HG03457 (cell line): Measurements from ENCODE around the gene DLX3.

ENCODE experiments used
- ATAC-seq: cut with Tn5 transposase; IDR thresholded peaks from one replicate; pipeline ENCODE4 v1.9.1; 2021; ENCODE audit warnings: moderate number of reproducible peaks; ENCODE audit not compliant: unreplicated experiment

Gene DLX3

DNA sequence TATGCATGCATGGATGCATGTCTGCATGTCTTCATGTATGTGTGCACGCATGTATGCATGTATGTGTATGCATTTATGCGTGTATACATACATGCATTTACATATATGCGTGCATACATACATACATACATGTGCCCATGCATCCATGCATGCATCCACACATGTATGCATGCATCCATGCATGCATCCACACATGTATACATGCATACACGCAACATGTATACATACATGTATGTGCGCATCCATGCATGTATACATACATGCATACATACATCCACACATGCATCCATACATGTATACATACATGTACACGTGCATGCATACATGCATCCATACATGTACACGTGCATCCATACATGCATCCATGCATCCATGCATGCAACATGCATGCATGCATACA is 29.8 kb upstream of the DLX3 start:
- ATAC-seq = no peak

- ATAC-seq = no peak
Measured at GRCh38 chr17:50023520-50023919, 28.5 kb upstream of the DLX3 start.

GRCh38 chr17:50022463-50023130 is 27.6 kb upstream of the DLX3 start:
- no peak for ATAC-seq

DNA sequence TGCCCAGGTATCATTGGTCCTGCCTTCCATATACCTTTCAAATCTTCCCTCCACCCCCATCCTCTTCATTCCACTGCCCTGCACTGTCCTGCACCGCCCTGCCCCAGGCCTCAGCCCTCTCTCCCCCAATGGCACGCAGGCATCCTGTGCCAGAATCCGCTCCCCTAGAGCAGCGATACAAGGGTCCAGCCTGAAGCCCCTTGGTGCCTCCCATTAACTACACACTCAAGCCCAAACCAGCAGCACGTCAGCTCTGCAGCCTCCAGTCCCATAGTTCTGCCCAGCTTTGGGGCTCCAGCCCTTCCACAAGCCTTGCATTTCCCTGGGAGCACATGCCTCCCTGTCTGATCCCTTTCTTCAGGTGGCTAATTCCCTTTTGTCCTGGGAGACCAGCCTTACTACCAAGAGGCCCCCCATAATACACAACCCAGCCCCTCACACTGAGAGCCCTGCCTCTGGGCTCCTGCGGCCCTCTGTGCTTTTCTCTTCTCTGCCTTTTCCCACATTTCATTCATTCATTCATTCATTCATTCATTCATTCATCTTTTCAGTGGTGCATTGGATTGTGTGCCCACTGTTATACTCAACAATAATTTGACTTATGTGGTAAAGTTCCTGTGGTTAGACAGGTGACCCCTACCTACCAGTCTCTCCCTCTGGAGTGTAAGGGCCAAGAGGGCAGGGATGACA is 26.8 kb upstream of the DLX3 start:
- ATAC-seq = no peak

GRCh38 chr17:50020841-50021599 is 26.0 kb upstream of the DLX3 start:
- no peak for ATAC-seq

- no peak for ATAC-seq
Measured at GRCh38 chr17:50018909-50019308, 23.9 kb upstream of the DLX3 start.

DNA sequence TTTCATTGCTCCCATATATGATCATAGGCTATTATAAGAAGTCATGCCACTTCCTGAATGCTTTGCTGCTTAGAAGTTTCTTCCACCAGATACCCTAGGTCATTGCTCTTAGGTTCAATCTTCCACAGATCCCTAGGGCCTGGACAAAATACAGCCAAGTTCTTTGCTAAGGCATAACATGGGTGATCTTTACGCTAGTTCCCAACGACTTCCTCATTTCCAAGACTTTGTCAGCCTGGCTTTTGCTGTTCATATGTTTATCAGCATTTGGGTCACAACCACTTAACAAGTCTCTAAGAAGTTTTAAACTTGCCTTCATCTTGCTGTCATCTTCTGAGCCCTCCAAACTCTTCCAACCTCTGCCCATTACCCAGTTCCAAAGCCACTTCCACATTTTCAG is 20.1 kb upstream of the DLX3 start:
- no peak for ATAC-seq

DNA sequence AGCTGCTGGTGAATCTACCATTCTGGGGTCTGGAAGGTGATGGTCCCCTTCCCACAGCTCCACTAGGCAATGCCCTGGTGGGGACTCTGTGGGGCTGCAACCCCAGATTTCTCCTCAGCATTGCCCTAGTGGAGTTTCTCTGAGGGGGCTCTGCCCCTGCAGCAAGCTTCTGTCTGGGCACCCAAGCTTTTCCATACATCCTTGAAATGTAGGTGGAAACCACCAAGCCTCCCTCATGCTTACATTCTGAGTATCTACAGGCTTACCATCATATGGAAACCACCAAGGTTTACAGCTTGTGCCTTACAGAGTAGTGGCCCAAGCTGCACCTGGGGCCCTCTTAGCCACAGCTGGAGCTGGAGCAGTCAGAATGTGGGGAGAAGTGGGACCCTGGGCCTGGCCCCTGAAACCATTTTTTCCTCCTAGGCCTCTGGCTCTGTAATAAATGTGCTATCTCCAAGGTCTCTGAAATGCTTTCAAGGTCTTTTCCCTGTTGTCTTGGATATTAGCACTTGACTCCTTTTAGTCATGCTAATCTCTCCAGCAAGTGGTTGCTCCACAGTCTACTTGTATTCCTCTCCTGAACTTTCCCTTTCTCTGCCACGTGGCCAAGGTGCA is 19.6 kb upstream of the DLX3 start:
- no peak for ATAC-seq

- ATAC-seq = no peak
Measured at GRCh38 chr17:50013079-50013478, 18.1 kb upstream of the DLX3 start.

- ATAC-seq = no peak
Measured at GRCh38 chr17:50009282-50009681, 14.3 kb upstream of the DLX3 start.

DNA sequence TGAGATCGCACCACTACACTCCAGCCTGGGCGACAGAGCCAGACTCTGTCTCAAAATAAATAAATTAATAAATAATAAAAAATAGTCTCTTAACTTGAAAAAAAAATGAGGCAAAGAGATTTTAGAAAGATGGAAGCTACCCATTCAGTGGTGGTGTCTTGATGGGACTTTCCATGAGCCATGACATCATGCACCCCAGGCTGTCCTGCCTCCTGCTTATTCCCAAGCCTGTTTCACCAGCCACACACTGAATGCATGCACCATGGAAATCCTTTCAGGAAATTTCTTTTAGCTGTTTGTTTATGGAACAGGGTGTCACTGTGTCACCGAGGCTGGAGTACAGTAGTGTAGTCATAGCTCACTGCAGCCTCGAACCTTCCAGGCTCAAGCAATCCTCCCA is 8.9 kb upstream of the DLX3 start:
- no peak for ATAC-seq

DNA sequence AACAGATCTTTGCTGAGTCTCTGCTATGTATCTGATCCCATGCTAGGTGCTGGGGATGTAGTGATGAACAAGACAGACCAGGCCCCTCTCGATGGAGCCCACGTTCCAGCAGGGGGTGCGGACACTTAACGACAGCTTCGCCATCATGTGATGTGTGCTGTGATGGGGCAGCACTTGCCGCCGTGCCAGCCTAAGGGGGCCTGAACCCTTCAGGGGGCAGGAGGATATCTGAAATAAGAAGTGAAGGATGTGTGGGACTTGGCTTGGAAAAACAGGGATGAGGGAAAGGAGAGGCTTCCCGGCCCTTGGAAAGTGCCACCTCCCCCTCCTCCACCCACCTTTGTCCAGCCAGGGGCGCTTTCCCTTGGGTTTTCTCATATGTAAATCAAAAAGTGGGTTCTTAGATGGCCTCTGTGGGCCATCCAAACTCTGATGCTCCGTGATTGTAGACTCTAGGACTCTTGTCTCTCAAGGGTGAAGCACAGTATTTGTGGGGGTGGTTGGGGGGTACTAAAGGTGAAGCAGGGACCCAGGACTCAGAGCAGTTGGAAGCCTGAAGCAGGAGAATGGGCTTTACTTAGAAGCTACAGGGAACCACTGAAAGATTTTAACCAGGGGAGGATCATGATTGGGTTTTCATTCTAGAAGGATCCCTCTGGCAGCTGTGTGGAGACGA is 4.0 kb upstream of the DLX3 start:
- no peak for ATAC-seq

DNA sequence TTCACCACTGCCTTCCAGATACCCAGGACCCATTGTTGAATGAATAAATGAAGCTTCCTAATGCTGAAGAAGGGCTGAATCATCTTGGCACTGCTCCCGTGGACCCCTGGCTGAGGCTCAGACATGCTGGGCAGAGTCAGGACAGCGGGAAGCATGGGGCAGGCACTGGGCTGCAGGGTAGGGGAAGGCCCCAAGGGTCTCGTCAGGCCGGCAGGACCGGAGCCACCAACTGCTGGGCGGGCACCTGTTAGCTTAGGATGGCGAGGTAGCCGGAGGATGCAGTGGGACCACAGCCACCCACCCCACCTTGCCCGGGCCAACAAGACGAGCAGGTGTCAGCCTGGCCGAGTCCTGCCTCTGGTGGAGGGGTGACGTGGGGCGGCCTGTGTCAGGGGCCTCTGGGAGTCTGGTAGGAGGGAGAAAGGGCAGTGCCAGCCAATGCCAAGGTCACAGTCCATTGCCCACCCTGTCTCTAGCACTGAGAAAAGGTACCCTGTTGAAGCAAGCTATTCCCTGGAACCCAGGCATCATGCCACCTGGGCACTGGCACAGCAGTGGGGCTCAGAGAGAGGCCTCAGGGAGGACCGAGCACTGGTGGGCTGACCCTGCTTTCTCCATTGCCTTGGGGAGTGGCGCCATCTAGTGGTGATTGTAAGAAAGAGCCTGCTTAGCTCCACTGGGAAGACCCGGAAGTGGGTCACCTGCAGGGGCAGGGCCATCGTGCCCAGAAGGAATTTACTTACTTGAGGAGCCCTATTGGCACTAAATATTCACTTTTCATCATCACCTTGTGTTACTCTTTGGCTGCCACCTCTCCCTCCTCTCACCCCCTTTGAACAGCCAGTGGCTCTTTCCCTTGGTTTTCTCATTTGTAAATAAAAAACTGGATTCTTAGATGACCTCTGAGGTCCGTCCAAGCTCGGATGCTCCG is 3.0 kb upstream of the DLX3 start:
- no peak for ATAC-seq

DNA sequence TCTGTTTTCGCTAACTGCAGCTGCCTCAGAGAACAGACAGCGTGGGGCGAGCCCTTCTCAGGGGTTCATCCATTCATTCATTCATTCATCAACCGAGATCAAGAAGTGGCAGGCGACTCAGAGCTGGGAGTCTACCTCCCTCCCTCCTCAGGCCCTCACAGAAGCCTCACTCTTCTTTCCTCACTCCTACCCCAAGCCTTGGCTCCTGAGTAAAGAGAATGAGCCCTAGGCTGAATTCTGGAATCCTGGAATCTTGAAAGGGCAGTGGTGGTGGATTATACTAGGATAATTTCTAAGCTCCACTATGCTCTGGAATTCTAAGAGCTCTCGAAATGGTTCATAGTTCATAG is 2.3 kb upstream of the DLX3 start:
- no peak for ATAC-seq

- no peak for ATAC-seq
Measured at GRCh38 chr17:49996495-49997300, 1.7 kb upstream of the DLX3 start.

DNA sequence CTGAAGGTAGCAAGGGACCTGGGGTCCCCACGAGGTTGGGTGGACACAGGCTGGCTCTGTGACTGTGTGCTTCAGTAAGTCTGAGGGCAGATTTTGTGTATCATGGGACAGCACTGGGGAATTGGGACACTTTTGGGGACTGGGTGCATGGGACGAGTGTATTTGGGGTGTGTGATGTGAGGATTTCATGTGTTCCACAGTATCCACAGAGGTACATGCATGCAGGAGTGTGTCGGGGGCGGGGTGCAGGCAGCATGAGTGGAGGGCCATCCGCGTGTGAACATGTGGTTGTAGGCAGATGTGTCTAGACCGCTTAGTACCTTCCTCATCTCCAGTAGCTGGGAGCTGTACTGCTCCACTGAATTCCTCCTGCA is 1.1 kb upstream of the DLX3 start:
- no peak for ATAC-seq

DNA sequence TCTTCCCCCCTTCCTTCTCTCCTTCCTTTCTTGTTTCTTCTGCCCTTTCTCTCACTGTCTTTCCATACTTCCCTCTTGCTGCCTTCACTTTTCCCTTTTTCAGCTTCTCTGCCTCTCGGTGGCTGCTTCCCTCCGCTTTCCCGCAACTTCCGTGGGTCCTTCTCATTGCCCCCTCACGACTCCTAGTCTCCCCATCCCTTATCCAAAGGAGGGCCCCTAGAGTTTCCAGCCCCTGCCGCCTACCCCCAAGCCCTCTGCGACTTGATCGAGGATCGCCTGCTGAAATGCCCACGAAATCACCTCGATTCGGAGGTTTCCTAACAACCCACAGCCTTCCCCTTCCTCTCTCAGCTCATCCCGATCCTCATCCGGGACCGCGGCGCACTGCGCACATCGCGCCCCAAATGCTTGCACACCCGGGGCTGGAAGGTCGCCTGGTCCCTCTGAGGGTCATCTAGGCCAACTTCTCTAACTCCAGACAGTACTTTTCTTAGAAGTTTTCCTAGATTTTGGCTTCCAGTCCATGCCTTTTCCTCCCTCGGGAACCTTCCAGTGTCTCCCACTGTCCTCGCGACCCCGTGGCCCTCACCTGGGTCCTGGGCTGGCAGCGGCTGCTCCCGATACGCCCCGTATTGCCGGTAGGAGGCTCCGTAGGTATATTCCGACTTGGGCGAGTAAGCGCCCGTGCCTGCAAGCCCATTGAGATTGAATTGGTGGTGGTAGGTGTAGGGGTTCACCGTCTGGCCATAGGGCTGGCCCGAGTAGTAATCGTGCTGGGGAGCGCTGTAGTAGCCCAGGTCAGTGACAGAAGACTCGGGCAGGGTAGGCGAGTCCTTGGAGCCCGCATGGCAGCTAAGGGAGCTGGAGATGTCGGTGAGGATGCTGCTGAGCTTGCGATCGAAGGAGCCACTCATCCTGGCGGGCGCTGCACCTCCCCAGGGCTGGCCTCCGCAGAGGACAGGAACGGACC is 654 bp downstream of the DLX3 start:
- no peak for ATAC-seq

GRCh38 chr17:49993423-49994060 is 1.5 kb downstream of the DLX3 start:
- no peak for ATAC-seq
